Vagina (tissue), 2 donors: ENCODE measurements around the gene TMEM151A. TPM values are rescaled to one million over a fixed set of nuclear protein-coding genes. Genes with fewer than 3 reads are reported as not detected.

Experiments used
- DNase-seq, 2 donors: peaks; one replicate each; pipeline ENCODE4 v3.0.0-alpha.2; 2017; ENCODE audit errors: extremely low spot score in 2 of 2
- H3K27ac ChIP-seq: fragments of 200-600 bp; sonication (generic); one replicate; pipeline ENCODE4 v1.5.1; 2019
- H3K27me3 ChIP-seq: fragments of 200-600 bp; sonication (generic); one replicate; pipeline ENCODE4 v1.5.1; 2019
- H3K36me3 ChIP-seq, 2 donors: fragments of 200-600 bp; sonication (generic); one replicate each; pipeline ENCODE4 v1.5.1; 2017 to 2019
- H3K4me1 ChIP-seq: fragments of 200-600 bp; sonication (generic); one replicate; pipeline ENCODE4 v1.5.1; 2019
- H3K4me3 ChIP-seq, 2 donors: fragments of 200-600 bp; sonication (generic); 1 replicate in 1 of 2; 2 replicates in 1 of 2; pipeline ENCODE4 v1.5.1; 2016 to 2019
- H3K9me3 ChIP-seq: fragments of 200-600 bp; sonication (generic); one replicate; pipeline ENCODE4 v1.5.1; 2019
- CTCF ChIP-seq, 3 experiments: fragments of 450-650 bp in 2 of 3; fragments of 200-600 bp in 1 of 3; sonication (generic) in 1 of 3; IDR thresholded peaks; one replicate each; pipeline ENCODE4 v1.5.1; 2017 to 2019; ENCODE audit warnings: antibody characterized with exemption in 3 of 3, mild to moderate bottlenecking in 2 of 3, moderate library complexity in 2 of 3
- POLR2A ChIP-seq, 2 donors: fragments of 450-650 bp; IDR thresholded peaks; one replicate each; pipeline ENCODE4 v1.6.1; 2017; ENCODE audit warnings: antibody characterized with exemption in 2 of 2, mild to moderate bottlenecking in 2 of 2, moderate library complexity in 2 of 2
- POLR2AphosphoS5 ChIP-seq, 2 donors: sonication (generic); formaldehyde crosslinking; IDR thresholded peaks; one replicate each; pipeline ENCODE4 v1.9.0; 2017; ENCODE audit warnings: antibody characterized with exemption in 2 of 2, mild to moderate bottlenecking in 2 of 2, low read depth in 1 of 2; ENCODE audit not compliant: insufficient read depth in 1 of 2
- intact Hi-C: fragments of 100-400 bp; cut with DNase I; formaldehyde crosslinking; loops from one replicate; pipeline ENCODE4 v1.15.1; 2023
- total RNA-seq: library from RNA; depleted of rRNA; stranded (reverse); fragments of >200 nt; gene quantifications from one replicate; pipeline ENCODE4 v1.2.3, GENCODE V29; 2016

TMEM151A gene
- total RNA-seq, 1 donor from 2014 or later: 1.7 TPM

GRCh38 chr11:66287211-66287888 lies 4.3 kb upstream of the TMEM151A start:
- DNase-seq: no peak
- no peak for TF ChIP-seq POLR2A (IDR thresholded peaks at IDR 0.05)
- no peak for TF ChIP-seq POLR2AphosphoS5 (IDR thresholded peaks at IDR 0.05; ENCODE audit: insufficient read depth in 1 of 2, low read depth in 1 of 2)
- TF ChIP-seq CTCF (IDR thresholded peaks at IDR 0.05): no peak
- Histone ChIP-seq H3K4me1 (peaks cover 47% of the 10 kb centered on the region), H3K4me3 (no peak overlapping the region), H3K36me3 (no peaks in the 10 kb centered on the region), H3K27me3 (no peaks in the 10 kb centered on the region), H3K27ac (no peak overlapping the region), H3K9me3 (no peaks in the 10 kb centered on the region)
- intact Hi-C loops: loop anchor here (10.0 kb wide), 1 partner anchor 63 kb away; no protein-coding TSS in a partner anchor

- intact Hi-C loops: loop anchor here (10.0 kb wide), 1 partner anchor 63 kb away; no protein-coding TSS in a partner anchor
These were observed 3.6 kb upstream of the TMEM151A start for GRCh38 chr11:66287889-66288670.

GRCh38 chr11:66288671-66289547 lies 2.8 kb upstream of the TMEM151A start, which contains the start of gene YIF1A:
Gene YIF1A, minus strand, starts transcription at chr11:66289143. Its CDS starts 158 bp downstream, at chr11:66288985.
- no peaks in the 10 kb centered on the region for H3K36me3 ChIP-seq
- H3K4me3 ChIP-seq: peak within 1 kb of the TSS; percentile 92 to 98
- TF ChIP-seq CTCF (IDR thresholded peaks at IDR 0.05) (peak in 1 of 3 experiments; percentile 14), POLR2A (IDR thresholded peaks at IDR 0.05) (peak in 1 of 2 donors; percentile 93), POLR2AphosphoS5 (IDR thresholded peaks at IDR 0.05; ENCODE audit: insufficient read depth in 1 of 2, low read depth in 1 of 2) (peak; percentile 90 to 95)
- H3K9me3 ChIP-seq: no peaks in the 10 kb centered on the region
- intact Hi-C loops: loop anchor here (10.0 kb wide), 1 partner anchor 64 kb away; no protein-coding TSS in a partner anchor
- H3K4me1 ChIP-seq: peaks cover 42% of the 10 kb centered on the region
- H3K27me3 ChIP-seq: peaks cover 5% of the 10 kb centered on the region
- DNase-seq: peak; percentile 100
- H3K27ac ChIP-seq: peak within 1 kb of the TSS; percentile 90

More at GRCh38 chr11:66287889-66288670, 3.6 kb upstream of the TMEM151A start:
- no peaks in the 10 kb centered on the region for H3K36me3 ChIP-seq
- peak overlapping the region; percentile 90 for H3K27ac ChIP-seq
- peaks cover 42% of the 10 kb centered on the region for H3K4me1 ChIP-seq
- peak overlapping the region; percentile 92 to 98 for H3K4me3 ChIP-seq
- DNase-seq: no peak
- H3K27me3 ChIP-seq: peaks cover 5% of the 10 kb centered on the region
- H3K9me3 ChIP-seq: no peaks in the 10 kb centered on the region
- no peak for TF ChIP-seq POLR2AphosphoS5 (IDR thresholded peaks at IDR 0.05; ENCODE audit: insufficient read depth in 1 of 2, low read depth in 1 of 2)
- TF ChIP-seq CTCF (IDR thresholded peaks at IDR 0.05): no peak
- TF ChIP-seq POLR2A (IDR thresholded peaks at IDR 0.05): no peak

- intact Hi-C loops: loop anchor here (10.0 kb wide), 1 partner anchor 65 kb away; no protein-coding TSS in a partner anchor
- DNase-seq: no peak
- H3K9me3 ChIP-seq: no peaks in the 10 kb centered on the region
- no peak for TF ChIP-seq CTCF (IDR thresholded peaks at IDR 0.05)
- no peak for TF ChIP-seq POLR2AphosphoS5 (IDR thresholded peaks at IDR 0.05; ENCODE audit: insufficient read depth in 1 of 2, low read depth in 1 of 2)
- TF ChIP-seq POLR2A (IDR thresholded peaks at IDR 0.05): no peak
- H3K4me3 ChIP-seq: peak overlapping the region; percentile 92 to 98
- H3K36me3 ChIP-seq: no peaks in the 10 kb centered on the region
- H3K27ac ChIP-seq: peak overlapping the region; percentile 59
- H3K27me3 ChIP-seq: peaks cover 5% of the 10 kb centered on the region
- peaks cover 42% of the 10 kb centered on the region for H3K4me1 ChIP-seq
These were observed 2.0 kb upstream of the TMEM151A start for GRCh38 chr11:66289548-66290329.
